Keratinocyte (primary cell): ENCODE results near the gene FSIP1. TPM values are rescaled to one million over a fixed set of nuclear protein-coding genes. Genes with fewer than 3 reads are reported as not detected.

Experiments
- DNase-seq: peaks from one replicate; pipeline ENCODE4 v3.0.0-alpha.2; 2011; ENCODE audit warnings: low read depth, missing footprints, low spot score
- FAIRE-seq: peaks from 2 replicates; lab custom pipeline; 2011; peaks lifted over from hg19 to GRCh38; lab: Jason Lieb, UNC
- H2AFZ ChIP-seq: 2 replicates; pipeline ENCODE4 v1.6.0; 2012; ENCODE audit warnings: low read length, control low read depth, inconsistent platforms; ENCODE audit not compliant: control insufficient read depth
- H3K27ac ChIP-seq: 2 replicates; pipeline ENCODE4 v1.5.1; 2011; ENCODE audit warnings: low read length; ENCODE audit not compliant: control insufficient read depth, insufficient read depth
- H3K27me3 ChIP-seq: 3 replicates; pipeline ENCODE4 v1.6.0; 2011; ENCODE audit warnings: low read length; ENCODE audit not compliant: control insufficient read depth, insufficient read depth; ENCODE audit errors: extremely low read depth
- H3K36me3 ChIP-seq, 2 experiments: 2 replicates in 1 of 2; 3 replicates in 1 of 2; pipeline ENCODE4 v1.5.1; 2011; ENCODE audit warnings: low read length in 2 of 2, mild to moderate bottlenecking in 1 of 2; ENCODE audit not compliant: control insufficient read depth in 2 of 2, insufficient read depth in 2 of 2; ENCODE audit errors: extremely low read depth in 1 of 2
- H3K4me1 ChIP-seq: 3 replicates; pipeline ENCODE4 v1.5.1; 2011; ENCODE audit warnings: low read length; ENCODE audit not compliant: control insufficient read depth, insufficient read depth; ENCODE audit errors: extremely low read depth
- H3K4me2 ChIP-seq: 3 replicates; pipeline ENCODE4 v1.6.0; 2011; ENCODE audit warnings: low read depth, low read length; ENCODE audit not compliant: control insufficient read depth, insufficient read depth; ENCODE audit errors: extremely low read depth
- H3K4me3 ChIP-seq, 3 experiments: fragments of 200-600 bp in 1 of 3; sonication (generic) in 1 of 3; 2 replicates in 2 of 3; 3 replicates in 1 of 3; pipeline ENCODE4 v1.5.1; 2011 to 2016; ENCODE audit warnings: low read length in 3 of 3, mild to moderate bottlenecking in 3 of 3, control low read depth in 2 of 3, inconsistent platforms in 1 of 3, low read depth in 1 of 3, mixed read lengths in 1 of 3, mixed run types in 1 of 3, moderate library complexity in 1 of 3; ENCODE audit not compliant: control insufficient read depth in 2 of 3, insufficient read depth in 2 of 3; ENCODE audit errors: extremely low read depth in 1 of 3
- H3K79me2 ChIP-seq: 2 replicates; pipeline ENCODE4 v1.6.0; 2012; ENCODE audit warnings: low read length; ENCODE audit not compliant: control insufficient read depth, insufficient read depth
- H3K9ac ChIP-seq: 3 replicates; pipeline ENCODE4 v1.6.0; 2011; ENCODE audit warnings: low read length; ENCODE audit not compliant: control insufficient read depth, insufficient read depth; ENCODE audit errors: extremely low read depth
- H3K9me1 ChIP-seq: 3 replicates; pipeline ENCODE4 v1.6.0; 2011; ENCODE audit warnings: low read length; ENCODE audit not compliant: control insufficient read depth, insufficient read depth; ENCODE audit errors: extremely low read depth
- H3K9me3 ChIP-seq: 2 replicates; pipeline ENCODE4 v1.5.1; 2012; ENCODE audit warnings: low read depth, low read length; ENCODE audit not compliant: control insufficient read depth
- H4K20me1 ChIP-seq: 3 replicates; pipeline ENCODE4 v1.6.0; 2011; ENCODE audit warnings: low read length; ENCODE audit not compliant: control insufficient read depth, insufficient read depth; ENCODE audit errors: extremely low read depth
- EZH2 ChIP-seq: IDR thresholded peaks from one replicate; pipeline ENCODE4 v1.6.1; 2012; ENCODE audit warnings: inconsistent platforms, mild to moderate bottlenecking, low read length, moderate library complexity
- dilution Hi-C: fragments of 300-500 bp; cut with MboI; formaldehyde crosslinking; loops from one replicate; pipeline ENCODE4 v1.7.0; 2020; ENCODE audit warnings: low sequenced_read_pairs; ENCODE audit not compliant: extremely low pct_ligation_motif_present
- polyA plus RNA-seq, 5 experiments: library from polyadenylated mRNA; depleted of rRNA in 3 of 5; stranded (reverse) in 3 of 5; stranded (forward) in 1 of 5; unstranded in 1 of 5; fragments of >200 nt; gene quantifications; 1 replicate in 1 of 5; 2 replicates in 3 of 5; 3 replicates in 1 of 5; pipeline versions ENCODE4 v1.2.1 to v1.2.3, GENCODE V29; 2011 to 2012; ENCODE audit warnings: missing spikeins in 2 of 5, low read depth in 1 of 5, low replicate concordance in 1 of 5
- TF ChIP-seq, protein P1 (sequence below), 3 experiments: IDR thresholded peaks in 1 of 3; conservative IDR thresholded peaks in 1 of 3; optimal IDR thresholded peaks in 1 of 3; 2 replicates in 2 of 3; 3 replicates in 1 of 3; pipeline versions ENCODE3 to v1.5.1; 2011; ENCODE audit warnings: low read length in 3 of 3, mild to moderate bottlenecking in 3 of 3, moderate library complexity in 2 of 3, control low read depth in 1 of 3, inconsistent platforms in 1 of 3; ENCODE audit not compliant: insufficient read depth in 2 of 3; ENCODE audit errors: extremely low read depth in 1 of 3

Gene FSIP1
- polyA plus RNA-seq, 1 donor (not counting 4 experiments of a cell fraction or from before 2014, with no cell fraction given), result 1.5 TPM

DNA sequence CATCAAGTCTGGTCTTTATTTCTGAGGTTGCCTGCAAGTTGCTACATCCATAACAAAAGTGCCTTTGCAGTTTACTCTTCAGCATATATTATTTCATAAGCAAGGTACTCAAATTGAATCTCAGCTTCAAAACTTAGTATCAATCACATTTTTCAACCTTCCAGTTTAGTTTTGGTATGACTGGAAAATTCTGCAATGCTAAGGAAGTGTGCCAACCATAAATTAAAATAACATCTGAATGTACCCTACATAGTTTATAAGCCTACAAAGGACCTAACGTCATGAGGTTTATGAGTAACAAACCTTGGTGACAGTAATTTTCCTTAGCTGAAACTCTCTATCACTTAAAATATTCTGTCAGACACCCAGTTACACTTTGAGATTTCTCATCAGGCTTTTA lies 138.9 kb downstream of the FSIP1 start:
- Histone ChIP-seq H3K27me3 (no peaks in the 10 kb centered on the region), H3K79me2 (no peaks in the 10 kb centered on the region), H4K20me1 (no peaks in the 10 kb centered on the region), H3K36me3 (no peaks in the 10 kb centered on the region), H3K9me3 (no peaks in the 10 kb centered on the region), H3K4me1 (peaks cover 41% of the 10 kb centered on the region), H3K27ac (no peak overlapping the region), H3K4me2 (no peak overlapping the region), H3K9me1 (no peaks in the 10 kb centered on the region), H3K4me3 (no peak overlapping the region), H3K9ac (no peak overlapping the region), H2AFZ (no peak overlapping the region)
- no peak for TF ChIP-seq EZH2
- TF ChIP-seq, protein P1, sequence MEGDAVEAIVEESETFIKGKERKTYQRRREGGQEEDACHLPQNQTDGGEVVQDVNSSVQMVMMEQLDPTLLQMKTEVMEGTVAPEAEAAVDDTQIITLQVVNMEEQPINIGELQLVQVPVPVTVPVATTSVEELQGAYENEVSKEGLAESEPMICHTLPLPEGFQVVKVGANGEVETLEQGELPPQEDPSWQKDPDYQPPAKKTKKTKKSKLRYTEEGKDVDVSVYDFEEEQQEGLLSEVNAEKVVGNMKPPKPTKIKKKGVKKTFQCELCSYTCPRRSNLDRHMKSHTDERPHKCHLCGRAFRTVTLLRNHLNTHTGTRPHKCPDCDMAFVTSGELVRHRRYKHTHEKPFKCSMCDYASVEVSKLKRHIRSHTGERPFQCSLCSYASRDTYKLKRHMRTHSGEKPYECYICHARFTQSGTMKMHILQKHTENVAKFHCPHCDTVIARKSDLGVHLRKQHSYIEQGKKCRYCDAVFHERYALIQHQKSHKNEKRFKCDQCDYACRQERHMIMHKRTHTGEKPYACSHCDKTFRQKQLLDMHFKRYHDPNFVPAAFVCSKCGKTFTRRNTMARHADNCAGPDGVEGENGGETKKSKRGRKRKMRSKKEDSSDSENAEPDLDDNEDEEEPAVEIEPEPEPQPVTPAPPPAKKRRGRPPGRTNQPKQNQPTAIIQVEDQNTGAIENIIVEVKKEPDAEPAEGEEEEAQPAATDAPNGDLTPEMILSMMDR (optimal IDR thresholded peaks at IDR 0.05 in 1 of 3, IDR thresholded peaks at IDR 0.05 in 1 of 3, conservative IDR thresholded peaks at IDR 0.05 in 1 of 3; ENCODE audit: extremely low read depth in 1 of 3, insufficient read depth in 2 of 3, low read length in 3 of 3), result no peak
- no peak for DNase-seq
- FAIRE-seq, result peak; percentile 52
- dilution Hi-C loops, result loop anchor here (25.0 kb wide), 1 partner anchor 119 kb away; no protein-coding TSS in a partner anchor

GRCh38 chr15:39642011-39642640 lies 140.5 kb downstream of the FSIP1 start:
- H3K4me3 ChIP-seq, result peak overlapping the region in 2 of 3 experiments; percentile 45 to 48
- no peaks in the 10 kb centered on the region for H3K36me3 ChIP-seq
- H3K9me1 ChIP-seq, result no peaks in the 10 kb centered on the region
- no peaks in the 10 kb centered on the region for H3K27me3 ChIP-seq
- no peaks in the 10 kb centered on the region for H4K20me1 ChIP-seq
- H3K4me2 ChIP-seq, result peak overlapping the region; percentile 90
- peak overlapping the region; percentile 21 for H2AFZ ChIP-seq
- H3K27ac ChIP-seq, result peak overlapping the region; percentile 94
- TF ChIP-seq, protein P1 (optimal IDR thresholded peaks at IDR 0.05 in 1 of 3, IDR thresholded peaks at IDR 0.05 in 1 of 3, conservative IDR thresholded peaks at IDR 0.05 in 1 of 3; ENCODE audit: extremely low read depth in 1 of 3, insufficient read depth in 2 of 3, low read length in 3 of 3), result no peak
- no peak for TF ChIP-seq EZH2
- no peaks in the 10 kb centered on the region for H3K79me2 ChIP-seq
- H3K9ac ChIP-seq, result peak overlapping the region; percentile 67
- DNase-seq (peak; percentile 70), FAIRE-seq (peak; percentile 71)
- peaks cover 41% of the 10 kb centered on the region for H3K4me1 ChIP-seq
- H3K9me3 ChIP-seq, result no peaks in the 10 kb centered on the region
- dilution Hi-C loops, result loop anchor here (25.0 kb wide), 1 partner anchor 120 kb away; no protein-coding TSS in a partner anchor
